HG03196 (cell line): Measurements from ENCODE around the gene GRIK2.

Experiments used
- ATAC-seq: cut with Tn5 transposase; IDR thresholded peaks from one replicate; pipeline ENCODE4 v1.9.1; 2021; ENCODE audit not compliant: unreplicated experiment

GRIK2 gene

DNA sequence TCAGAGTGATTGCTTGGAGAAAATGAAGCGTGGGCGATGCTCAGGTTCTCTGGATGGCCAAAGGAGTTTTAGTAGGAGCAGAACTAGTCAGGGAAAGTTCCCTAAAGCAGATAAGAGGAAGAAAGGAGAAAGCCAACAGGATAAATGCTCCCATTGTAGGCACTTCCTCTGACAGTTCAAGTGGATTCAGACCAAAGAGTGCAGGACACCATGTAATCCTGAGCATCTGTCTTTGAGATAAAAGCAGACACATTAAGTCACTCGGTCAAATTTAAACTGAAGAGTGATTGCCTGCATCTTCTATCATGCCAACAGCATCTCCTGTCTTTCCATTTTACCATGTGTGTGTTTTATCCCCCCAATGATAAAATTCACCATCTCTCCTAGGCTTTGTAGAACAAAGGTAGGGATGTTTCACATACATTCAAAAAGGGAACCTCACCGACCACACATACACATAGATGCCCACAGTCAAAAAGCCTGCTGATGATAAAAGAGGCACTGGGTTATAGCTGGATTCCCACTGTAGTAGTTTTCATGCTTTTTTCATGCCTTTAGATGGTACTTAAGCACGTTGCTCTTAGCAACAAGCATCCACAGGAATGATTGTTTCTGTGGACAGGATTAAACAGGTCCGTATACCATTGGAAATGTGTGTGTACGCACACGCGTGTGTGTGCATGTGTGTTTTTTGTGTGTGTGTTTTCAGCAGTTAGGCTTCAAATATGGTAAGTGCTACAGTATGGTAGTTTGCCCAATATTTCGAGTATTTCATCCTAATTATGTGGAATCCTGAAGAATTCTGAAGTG, 7.0 kb downstream of the GRIK2 start:
- no peak for ATAC-seq

DNA sequence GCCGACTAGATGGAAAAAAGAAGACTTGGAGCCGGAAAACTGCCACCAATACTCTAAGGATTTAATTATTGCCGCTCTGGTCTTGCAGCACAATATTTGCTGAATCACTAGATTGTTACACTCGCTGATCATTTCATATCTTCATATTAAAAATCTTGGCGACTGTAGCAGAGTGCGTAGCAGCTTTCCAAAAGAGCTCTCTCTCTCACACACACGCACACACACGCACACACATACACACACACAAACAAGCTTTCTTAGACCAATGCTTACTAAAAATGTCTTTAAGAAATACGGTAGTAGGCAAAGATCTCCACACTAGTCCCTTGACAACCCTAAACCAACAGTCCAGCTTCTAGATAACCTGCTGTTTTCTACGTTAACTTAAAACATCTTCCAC, 7.7 kb downstream of the GRIK2 start:
- no peak for ATAC-seq

DNA sequence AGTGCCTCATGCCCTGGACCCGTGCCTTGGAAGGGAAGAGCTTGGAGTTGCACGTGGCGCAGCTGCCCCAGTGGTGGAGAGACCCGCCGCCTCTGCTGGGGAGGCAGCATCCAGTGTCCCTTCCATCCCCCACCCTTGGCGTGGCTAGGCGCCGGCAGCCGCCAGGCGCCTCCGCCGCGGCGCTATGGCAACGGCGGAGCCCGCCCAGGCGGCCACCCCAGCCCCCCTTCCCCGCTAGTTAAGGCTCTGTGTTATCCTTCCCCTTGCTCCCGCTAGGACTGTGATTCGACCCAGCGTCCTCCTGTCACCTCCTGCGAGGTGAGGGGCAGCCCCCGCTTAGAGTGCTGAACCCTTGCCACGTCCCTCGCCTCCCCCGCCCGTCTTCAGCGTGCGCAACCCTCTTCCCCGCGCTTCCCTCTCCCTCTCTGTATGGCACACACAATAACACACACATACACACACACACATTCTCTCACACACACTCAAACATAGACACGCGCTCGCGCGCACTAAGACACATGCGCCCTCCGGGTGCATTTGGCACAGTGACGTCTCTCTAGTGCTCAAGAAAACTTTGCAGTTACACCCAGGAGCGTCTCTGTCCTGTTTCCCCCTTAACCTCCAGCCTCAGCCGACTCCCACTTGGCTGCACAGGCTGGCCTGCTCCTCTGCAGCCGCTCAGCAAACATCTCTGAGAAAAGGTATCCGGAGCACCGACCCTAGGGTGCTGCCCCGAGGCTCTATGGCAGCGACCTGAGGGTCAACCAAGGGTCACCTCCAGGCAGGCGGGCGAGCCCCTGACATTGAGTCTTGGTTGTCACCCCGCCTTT, 8.5 kb downstream of the GRIK2 start:
- no peak for ATAC-seq

DNA sequence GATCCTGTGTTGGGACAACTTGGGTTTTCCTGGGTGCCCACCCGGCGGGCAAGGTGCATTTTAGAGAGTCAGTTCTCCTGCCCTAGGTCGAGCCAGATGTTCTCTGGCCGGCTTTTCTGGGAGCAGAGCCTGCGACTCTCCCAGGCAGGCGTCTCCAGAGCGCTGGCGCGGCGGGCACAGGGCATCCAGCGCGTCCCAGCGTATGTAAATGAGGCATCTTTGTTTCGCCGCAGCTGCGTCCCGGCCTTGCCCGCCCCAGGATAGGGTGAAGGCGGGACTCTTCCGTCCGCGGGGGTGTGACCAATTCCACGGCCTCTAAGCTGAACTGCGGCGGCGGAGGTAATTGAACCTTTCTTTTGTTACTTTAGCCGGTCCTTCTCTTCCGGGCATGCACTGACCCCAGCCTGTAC, 9.1 kb downstream of the GRIK2 start:
- ATAC-seq = no peak

DNA sequence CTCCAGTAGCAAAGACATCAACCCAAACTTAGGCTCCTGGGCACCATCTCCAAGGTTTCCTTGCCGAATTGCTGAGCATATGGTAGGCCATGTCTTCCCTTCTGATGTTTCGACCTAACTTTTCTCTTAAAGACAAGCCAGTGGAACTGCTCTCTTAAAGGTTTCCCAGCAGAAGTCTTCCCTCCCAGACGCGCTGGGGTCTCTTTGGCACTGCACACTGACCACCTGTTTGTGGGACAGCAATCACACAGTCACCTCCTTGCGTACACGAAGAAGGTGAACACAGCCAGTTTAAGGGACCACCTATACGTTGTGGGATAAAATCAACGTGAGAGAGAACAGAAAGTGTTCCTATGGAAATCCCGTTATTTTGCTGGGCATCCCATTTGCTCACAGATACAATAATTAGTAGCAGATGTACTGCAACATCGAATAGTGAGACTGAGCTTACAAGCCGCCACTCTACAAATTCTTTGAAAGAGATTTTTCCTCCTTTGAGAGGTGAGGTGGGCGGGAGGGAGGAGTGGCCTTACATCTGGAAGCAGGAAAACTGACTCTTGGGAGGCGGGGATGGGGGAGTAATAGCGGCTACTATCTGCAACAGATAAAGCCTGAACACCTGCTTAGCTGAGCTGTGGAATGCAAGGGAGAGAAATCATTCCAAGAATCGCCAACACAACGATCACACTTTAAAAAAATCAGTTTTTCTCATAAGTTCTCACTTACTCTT, 9.9 kb downstream of the GRIK2 start:
- no peak for ATAC-seq

DNA sequence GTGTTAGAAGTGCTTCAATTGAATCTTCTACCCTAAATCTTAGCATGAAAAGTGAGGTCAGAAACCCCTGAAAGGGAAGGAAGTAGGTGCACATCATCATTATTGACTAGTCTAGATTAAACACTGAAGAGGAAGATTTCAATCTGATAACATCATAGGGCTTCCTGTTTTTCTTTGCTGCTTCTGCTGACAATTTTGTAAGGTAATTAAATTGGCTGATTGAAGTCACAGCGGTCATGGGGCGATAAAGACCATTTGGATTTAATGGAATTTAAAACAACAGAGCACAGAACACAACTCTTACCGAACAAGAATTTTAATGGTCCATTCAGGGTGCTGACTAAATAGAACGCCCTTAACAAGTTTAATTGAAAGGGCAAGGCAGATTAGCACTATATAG, 11.3 kb downstream of the GRIK2 start:
- ATAC-seq = no peak

DNA sequence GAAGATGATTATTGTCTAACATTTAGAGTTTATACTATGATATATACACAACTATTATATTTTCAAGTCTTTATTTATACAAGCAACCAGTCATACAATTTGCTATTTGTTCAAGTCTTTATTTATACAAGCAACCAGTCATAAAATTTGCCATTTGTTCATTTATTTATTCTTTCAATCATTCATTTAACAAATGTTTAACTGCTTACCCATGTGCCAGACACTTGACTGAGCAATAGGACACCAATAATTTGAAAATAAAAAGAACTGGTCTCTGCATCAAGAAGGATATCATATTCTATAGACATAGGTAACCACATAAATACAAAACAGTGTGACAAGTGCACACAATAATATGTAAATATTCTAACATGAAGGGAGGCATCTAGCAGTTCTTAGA, 20.3 kb downstream of the GRIK2 start:
- no peak for ATAC-seq

DNA sequence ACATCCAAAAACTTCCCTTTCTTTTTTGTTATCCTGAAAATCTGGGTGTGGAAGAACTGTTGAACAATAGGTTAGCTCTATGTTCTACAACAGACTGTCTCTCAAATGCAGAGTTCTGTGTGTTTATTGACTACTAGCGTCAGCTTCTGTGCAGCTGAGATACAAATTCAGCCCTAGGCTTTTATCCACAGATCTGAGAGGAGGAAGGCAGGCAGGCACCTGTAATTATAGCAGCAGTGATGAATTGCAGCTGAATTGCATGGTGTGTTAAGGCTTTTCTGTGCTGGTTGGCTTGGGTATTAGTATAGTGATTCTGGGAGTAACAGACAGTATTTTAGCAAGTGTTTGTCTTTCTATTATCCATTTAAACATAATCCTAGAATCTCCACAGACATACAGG, 24.4 kb downstream of the GRIK2 start:
- no peak for ATAC-seq

DNA sequence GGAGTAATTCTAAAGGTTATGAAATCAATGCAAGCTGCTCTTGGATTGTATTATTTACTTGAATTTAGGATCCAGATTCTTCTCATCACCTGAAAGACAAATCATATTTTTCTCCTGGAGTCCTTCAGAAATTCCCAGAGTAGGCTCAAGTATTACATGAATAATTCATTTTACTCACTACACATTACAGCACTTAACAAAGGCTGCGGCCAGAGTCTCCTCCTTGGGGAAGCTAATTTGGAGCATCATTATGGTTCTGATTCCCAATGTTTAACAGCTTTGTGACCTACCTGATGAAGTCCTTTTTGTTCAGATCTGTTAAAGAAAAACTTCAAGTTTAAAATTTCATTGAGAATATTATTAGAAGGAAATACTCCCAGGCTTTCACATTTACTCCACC, 28.7 kb downstream of the GRIK2 start:
- no peak for ATAC-seq

DNA sequence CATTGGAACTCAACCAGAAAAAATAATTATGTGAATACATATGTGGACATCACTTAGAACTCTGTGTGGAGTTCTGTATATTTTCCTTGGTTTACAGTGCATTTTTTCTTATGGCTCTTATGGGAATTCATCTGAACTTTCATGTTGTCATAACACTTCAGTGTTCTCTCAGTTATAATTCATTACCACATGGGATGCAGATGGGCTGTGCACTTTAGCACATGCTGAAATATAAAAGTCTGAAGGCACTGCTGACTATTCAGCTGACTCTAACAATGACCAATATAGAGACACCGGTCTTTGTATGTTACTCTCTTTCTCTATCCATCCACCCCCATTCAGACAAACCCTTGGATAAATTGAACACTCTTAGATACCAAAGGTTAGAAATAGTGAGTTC, 29.3 kb downstream of the GRIK2 start:
- ATAC-seq = no peak

DNA sequence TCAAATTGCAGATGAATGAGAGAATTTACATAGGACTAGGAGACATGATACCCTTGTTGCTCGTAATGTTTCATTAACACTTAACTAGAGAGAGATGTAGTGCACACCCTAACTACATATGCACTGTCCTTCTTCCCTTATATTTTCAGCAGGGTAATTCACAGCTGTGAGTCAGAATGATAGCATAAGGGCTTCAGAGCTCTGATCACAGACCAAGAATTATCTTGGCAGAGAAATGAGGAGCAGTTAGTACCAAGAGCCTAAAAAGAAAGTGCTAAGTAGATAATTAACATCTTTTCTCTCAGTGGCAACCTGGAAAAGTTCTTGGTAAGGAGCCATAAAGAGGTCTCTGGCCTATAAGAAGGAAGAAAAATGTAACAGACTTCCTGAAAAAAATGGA, 35.8 kb downstream of the GRIK2 start:
- ATAC-seq = no peak

DNA sequence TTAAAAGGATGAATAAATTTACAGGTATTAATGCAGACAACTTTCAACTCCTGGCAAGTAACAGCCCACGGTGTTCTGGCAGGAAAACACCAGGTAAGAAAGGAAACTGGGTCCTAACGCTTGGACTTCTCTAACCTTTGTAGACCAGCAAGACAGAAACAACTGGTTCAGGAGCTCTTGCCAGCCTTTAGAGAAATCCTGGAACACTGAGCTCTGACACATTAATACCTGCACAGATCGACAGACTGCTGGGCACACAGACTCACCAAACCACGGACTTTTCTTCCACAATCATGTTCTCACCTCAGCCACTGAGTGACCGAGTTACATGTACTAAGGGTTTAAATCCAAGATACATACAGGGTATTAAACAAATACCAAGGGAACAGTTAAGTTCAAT, 36.3 kb downstream of the GRIK2 start:
- no peak for ATAC-seq

DNA sequence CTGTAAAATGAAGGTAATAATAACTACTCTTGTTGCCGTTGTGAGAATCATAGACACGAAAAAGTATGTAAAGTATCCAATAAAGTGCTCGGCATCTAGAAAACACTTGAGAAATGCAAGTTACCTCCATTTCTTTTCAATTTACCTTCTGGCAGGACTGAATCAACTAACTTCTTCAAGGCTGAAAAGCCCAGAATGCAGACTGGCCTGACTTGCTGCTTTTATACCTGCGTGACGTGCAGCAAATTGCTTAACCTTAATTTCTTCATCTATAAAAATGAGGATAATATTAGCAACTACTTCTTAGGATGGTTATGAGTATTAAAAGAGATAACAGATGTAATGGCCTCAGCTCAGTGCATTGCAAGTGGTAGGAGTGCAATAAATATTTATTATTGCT, 39.6 kb downstream of the GRIK2 start:
- ATAC-seq = no peak

DNA sequence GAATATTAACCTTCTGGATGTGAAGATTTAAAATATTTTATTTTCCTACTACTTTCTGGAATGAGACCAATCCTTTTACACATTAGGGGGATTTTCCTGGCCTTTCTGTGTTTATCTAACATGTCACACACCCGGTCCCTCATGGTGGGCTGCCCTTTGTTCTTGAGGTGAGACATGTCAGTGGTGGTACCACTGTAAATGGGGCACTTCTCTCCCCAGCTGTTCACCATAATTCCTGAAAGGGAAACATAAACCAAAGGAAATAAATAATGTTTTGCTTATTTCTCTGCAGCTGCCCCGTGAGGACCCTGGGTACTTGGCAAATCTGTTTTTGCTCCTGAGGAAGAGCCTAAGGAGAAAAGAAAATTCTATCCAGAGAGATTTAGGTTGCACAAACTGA, 41.1 kb downstream of the GRIK2 start:
- no peak for ATAC-seq

DNA sequence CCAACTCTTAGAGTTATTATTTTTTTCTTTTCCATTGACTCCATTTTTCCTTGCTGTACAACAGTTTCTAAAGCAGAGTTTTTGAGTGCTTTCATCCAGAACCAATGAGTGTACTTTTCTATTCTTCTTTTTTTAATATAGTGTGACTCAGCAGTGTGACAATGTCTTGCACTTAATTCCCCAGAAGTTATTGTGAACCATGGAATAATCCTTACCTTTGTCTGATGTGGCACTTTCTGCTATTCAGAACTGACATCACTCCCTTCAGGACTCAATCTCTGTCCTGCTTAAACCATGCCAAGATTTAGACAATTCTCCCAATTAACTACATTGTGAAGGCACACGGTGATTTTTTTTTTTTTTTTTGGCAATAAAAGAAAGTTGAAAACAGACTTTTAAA, 41.5 kb downstream of the GRIK2 start:
- ATAC-seq = no peak

DNA sequence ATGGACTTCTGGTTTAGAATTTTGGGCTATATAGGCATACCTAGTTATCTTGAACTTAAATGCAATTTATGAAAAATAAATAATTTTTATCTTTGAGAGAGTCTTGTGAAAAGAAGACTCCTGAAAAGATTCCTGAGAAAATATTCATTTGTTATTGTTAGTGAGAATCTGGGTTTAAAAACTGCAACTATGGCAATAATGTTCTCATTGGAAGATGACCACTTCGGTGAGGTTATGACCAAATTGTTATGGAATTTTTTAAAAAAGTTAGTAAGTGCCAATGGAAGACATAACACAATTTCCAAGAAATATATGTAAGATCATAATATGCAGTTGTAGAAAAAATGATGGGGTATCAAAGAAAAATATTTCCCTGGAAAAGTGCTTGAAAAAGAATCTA, 46.3 kb downstream of the GRIK2 start:
- ATAC-seq = no peak

DNA sequence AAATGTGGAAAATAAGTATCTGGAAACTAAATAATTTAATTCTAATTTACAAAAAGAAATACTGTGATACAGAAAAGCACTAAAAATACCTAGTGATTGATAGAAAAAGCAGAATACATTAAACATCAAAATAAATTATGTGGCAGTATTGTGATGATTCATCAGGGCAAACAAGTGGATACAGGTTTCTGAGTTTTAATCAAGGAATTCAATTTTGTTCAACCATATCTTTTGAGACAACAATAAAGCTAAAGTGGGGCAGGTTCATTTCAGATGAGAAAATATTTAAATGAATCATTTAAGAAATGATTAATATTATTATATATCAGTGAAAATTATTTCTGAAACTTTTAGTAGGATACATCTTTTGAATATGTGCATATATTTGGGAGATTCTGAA, 49.8 kb downstream of the GRIK2 start:
- no peak for ATAC-seq

DNA sequence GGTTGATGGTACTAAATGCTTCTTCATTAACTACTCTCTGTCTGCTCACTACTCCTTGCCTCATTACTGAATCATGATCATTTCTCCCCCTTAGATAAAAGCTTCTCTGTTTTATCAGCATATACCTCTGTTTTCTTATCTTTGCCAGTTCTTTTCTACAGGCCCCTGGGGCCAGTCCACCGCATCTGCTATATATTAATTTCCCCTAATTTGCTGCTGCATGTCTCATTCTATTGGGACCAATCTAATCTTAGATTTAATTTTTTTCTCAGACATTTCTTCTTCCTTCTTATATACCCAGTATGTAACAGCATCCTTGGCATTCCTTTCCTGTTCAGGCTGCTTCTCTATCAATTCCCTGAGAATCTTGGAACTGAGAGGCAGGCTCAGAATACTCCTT, 51.2 kb downstream of the GRIK2 start:
- no peak for ATAC-seq

DNA sequence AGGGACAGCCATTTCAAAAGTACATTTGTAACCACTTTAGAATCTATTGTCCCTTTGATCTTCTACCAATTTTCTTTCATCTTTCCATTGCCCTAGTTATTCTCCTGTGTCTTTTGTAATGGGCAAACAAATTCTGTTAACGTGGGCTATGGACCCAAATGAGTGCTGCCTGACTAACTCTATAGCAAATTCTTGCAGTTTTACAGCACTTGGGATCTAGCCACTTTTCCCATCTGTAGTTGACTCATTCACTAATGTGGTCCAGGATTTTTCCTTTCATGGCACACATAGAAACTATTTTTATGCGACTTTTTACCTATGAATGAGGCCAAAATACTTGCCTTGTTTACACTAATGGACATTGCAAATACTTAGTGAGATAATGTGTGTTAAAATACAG, 52.0 kb downstream of the GRIK2 start:
- ATAC-seq = no peak

DNA sequence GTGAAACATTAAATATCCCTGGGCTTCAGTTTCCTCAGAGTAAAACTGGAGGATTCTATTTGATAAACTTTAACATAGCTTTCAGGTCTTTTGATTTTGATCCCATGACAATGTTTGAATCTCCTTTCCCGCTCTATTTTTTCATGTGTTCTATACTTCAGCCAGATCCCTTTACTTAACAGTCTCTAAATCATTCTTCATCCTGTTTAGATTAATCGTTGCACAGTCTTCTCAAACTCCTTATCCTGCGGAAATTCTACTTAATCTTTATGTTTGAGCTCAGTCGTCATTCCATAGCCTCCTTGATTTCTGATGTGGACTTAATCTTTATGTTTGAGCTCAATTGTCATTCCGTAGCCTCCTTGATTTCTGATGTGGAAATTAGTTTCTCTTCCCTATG, 57.4 kb downstream of the GRIK2 start:
- no peak for ATAC-seq

DNA sequence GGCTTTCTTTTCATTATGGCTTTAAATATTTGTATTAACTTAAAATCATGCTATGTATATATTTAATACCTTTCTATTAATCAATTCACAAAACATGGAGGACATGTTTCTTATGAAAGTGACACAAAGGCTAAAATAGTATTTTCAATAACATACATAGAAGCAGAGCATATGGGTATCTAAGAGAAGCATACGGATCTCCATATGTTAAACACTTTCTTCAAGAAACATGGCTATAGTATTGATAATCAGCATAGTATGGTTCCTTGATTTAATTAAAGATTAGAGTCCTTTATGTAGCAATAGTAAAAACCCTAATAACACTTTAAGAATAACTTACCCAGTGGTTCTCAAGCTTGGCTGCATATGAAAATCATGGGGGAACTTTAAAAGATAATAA, 58.5 kb downstream of the GRIK2 start:
- ATAC-seq = no peak

DNA sequence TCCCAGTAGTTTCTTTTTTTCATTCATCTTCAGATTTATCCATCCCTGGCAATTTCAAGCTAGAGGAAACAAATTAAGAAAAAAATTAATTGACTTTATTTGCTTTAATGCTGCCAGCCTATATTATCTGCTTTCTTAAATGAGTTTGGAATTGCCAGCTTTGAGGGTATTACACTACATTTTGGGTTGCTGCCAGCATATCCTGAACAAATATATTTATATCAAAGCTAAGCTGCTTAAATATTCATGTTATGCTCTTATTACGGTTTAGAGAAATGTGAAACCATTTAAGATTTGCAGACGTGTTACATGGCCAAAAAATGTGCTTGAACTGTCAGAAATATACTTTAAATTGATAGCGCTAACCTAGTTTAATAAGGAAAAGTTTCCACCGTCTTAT, 59.7 kb downstream of the GRIK2 start:
- no peak for ATAC-seq
